ENCODE measurements around the gene RBBP8NL. TPM values are rescaled to one million over a fixed set of nuclear protein-coding genes. Genes with fewer than 3 reads are reported as not detected.

Gene RBBP8NL
- total RNA-seq, 1 experiment from 2014 or later, result not detected

DNA sequence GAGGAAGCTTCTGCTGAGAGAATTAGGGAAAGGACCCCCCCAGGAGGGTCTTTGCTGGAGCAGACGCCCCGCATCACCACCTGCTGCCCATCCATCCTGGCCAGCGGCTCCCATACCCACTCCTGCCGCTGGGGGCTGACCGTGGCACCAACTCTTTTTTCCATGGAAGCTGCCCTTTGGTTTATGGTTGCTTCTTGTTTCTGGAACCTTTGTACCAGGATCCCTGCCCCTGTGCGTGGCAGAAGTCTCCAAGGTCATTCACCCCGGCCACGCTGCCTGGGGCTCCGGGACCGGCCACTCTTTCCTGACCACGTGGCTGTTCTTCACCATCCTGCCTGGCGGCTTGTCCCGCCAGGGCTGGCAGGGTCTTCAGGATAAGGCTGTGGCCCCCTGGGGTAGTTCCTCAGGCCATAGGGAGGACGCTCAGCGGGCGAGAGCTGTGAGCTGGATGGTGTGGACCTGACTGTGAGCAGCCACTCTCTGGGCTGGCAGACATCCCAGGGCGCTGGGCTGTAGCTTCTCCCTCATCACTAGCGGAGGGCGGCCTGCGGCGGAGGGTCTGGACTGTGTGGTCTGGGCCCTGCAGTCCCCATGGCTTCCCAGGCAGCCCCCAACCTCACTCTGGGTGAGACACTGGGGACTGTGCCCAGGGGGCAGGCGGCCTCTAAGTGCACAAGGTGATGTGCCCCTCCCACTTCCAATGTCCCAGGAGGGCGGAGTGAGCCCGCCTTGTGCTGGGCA lies 22.8 kb upstream of the RBBP8NL start:
- H3K27me3 ChIP-seq (replicated peaks; ENCODE audit: insufficient read depth, low read depth, low read length, poor library complexity), result peaks cover 31% of the 10 kb centered on the region
- CTCF ChIA-PET, result no interaction called here
- BruUV-seq (replicated peaks), result no TSS peak

DNA sequence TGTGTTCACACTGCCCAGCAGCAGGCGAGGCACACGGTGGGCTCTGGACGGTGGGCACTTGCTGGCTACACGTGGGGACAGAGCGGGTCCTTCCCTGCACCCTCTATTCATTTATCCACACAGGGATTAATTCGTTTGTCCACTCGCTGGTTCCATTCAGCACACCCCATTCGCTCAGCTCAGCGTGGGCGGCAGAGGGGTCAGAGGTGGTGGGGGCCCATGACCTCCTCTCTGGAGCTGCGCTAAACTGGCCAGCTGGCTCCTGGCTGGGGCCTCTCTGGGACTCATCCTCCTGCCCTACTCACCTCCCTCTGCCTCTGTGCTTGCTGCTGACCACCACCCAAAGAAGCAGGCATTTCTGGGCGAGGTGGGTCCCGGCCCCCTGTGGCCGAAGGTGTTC lies 21.4 kb upstream of the RBBP8NL start:
- TF ChIP-seq, protein P1, sequence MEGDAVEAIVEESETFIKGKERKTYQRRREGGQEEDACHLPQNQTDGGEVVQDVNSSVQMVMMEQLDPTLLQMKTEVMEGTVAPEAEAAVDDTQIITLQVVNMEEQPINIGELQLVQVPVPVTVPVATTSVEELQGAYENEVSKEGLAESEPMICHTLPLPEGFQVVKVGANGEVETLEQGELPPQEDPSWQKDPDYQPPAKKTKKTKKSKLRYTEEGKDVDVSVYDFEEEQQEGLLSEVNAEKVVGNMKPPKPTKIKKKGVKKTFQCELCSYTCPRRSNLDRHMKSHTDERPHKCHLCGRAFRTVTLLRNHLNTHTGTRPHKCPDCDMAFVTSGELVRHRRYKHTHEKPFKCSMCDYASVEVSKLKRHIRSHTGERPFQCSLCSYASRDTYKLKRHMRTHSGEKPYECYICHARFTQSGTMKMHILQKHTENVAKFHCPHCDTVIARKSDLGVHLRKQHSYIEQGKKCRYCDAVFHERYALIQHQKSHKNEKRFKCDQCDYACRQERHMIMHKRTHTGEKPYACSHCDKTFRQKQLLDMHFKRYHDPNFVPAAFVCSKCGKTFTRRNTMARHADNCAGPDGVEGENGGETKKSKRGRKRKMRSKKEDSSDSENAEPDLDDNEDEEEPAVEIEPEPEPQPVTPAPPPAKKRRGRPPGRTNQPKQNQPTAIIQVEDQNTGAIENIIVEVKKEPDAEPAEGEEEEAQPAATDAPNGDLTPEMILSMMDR (conservative IDR thresholded peaks at IDR 0.05; ENCODE audit: low read depth, low read length), result no peak
- TF ChIP-seq EZH2 (IDR thresholded peaks at IDR 0.05; ENCODE audit: borderline replicate concordance, low read depth, low read length, poor library complexity, severe bottlenecking), result no peak
- ChIA-PET POLR2A (ENCODE audit: low non-redundant PET) (no interaction called here), CTCF (no interaction called here)
- H3K27me3 ChIP-seq (replicated peaks; ENCODE audit: insufficient read depth, low read depth, low read length, poor library complexity), result peaks cover 42% of the 10 kb centered on the region
- intact Hi-C loops (cut with micrococcal nuclease; ENCODE audit: unreplicated experiment), result no loop called here
- no TSS peak for BruUV-seq (replicated peaks)
- DNase-seq (ENCODE audit: low spot score), result no peak
- H3K9me3 ChIP-seq (ENCODE audit: low read depth, low read length, poor library complexity, severe bottlenecking), result no peaks in the 10 kb centered on the region
- no peaks in the 10 kb centered on the region for H3K4me1 ChIP-seq (ENCODE audit: insufficient read depth, low read length, poor library complexity, severe bottlenecking)
- H3K27ac ChIP-seq (ENCODE audit: low read depth, low read length, poor library complexity, severe bottlenecking), result no peak overlapping the region
- H3K36me3 ChIP-seq (ENCODE audit: insufficient read depth, low read length, poor library complexity, severe bottlenecking), result no peaks in the 10 kb centered on the region
- H3K4me3 ChIP-seq (ENCODE audit: low read depth, low read length, poor library complexity, severe bottlenecking), result no peak overlapping the region

More for the DNA sequence above, 22.8 kb upstream of the RBBP8NL start:
- H3K9me3 ChIP-seq (ENCODE audit: low read depth, low read length, poor library complexity, severe bottlenecking), result no peaks in the 10 kb centered on the region
- no peak overlapping the region for H3K4me3 ChIP-seq (ENCODE audit: low read depth, low read length, poor library complexity, severe bottlenecking)
- POLR2A ChIA-PET (ENCODE audit: low non-redundant PET), result no interaction called here
- no peak overlapping the region for H3K27ac ChIP-seq (ENCODE audit: low read depth, low read length, poor library complexity, severe bottlenecking)
- intact Hi-C loops (cut with micrococcal nuclease; ENCODE audit: unreplicated experiment), result no loop called here
- DNase-seq (ENCODE audit: low spot score), result no peak
- H3K4me1 ChIP-seq (ENCODE audit: insufficient read depth, low read length, poor library complexity, severe bottlenecking), result no peaks in the 10 kb centered on the region
- no peaks in the 10 kb centered on the region for H3K36me3 ChIP-seq (ENCODE audit: insufficient read depth, low read length, poor library complexity, severe bottlenecking)
- no peak for TF ChIP-seq EZH2 (IDR thresholded peaks at IDR 0.05; ENCODE audit: borderline replicate concordance, low read depth, low read length, poor library complexity, severe bottlenecking)
- TF ChIP-seq, protein P1 (conservative IDR thresholded peaks at IDR 0.05; ENCODE audit: low read depth, low read length), result peak; percentile 37

DNA sequence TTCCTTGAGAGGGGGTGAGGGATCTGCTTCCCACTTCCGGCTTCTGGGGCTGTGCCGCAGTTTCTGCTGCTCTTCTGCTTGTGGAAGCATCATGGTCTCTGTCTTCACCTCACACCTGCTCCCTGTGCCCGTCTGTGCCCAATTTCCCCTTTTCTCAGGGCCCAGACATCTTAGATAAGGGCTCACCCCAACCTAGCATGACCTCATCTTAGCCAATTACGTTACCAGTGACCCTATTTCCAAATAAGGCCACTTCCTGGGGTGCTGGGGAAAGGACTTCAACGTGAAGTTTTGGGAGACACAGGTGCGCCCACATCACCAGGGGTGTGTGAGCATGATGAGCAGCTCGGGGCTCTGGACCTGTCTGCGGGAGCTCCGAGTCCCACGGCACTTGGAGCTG lies 20.7 kb upstream of the RBBP8NL start:
- Histone ChIP-seq H3K36me3 (ENCODE audit: insufficient read depth, low read length, poor library complexity, severe bottlenecking) (no peaks in the 10 kb centered on the region), H3K27ac (ENCODE audit: low read depth, low read length, poor library complexity, severe bottlenecking) (no peak overlapping the region), H3K4me3 (ENCODE audit: low read depth, low read length, poor library complexity, severe bottlenecking) (no peak overlapping the region), H3K4me1 (ENCODE audit: insufficient read depth, low read length, poor library complexity, severe bottlenecking) (no peaks in the 10 kb centered on the region), H3K9me3 (ENCODE audit: low read depth, low read length, poor library complexity, severe bottlenecking) (no peaks in the 10 kb centered on the region), H3K27me3 (replicated peaks; ENCODE audit: insufficient read depth, low read depth, low read length, poor library complexity) (peaks cover 49% of the 10 kb centered on the region)
- CTCF ChIA-PET, result no interaction called here
- BruUV-seq (replicated peaks), result no TSS peak
- POLR2A ChIA-PET (ENCODE audit: low non-redundant PET), result no interaction called here
- intact Hi-C loops (cut with micrococcal nuclease; ENCODE audit: unreplicated experiment), result no loop called here
- no peak for DNase-seq (ENCODE audit: low spot score)
- TF ChIP-seq, protein P1 (conservative IDR thresholded peaks at IDR 0.05; ENCODE audit: low read depth, low read length), result no peak
- TF ChIP-seq EZH2 (IDR thresholded peaks at IDR 0.05; ENCODE audit: borderline replicate concordance, low read depth, low read length, poor library complexity, severe bottlenecking), result no peak
